Endothelial cell of umbilical vein (primary cell): ENCODE results near the gene LIX1. TPM values are rescaled to one million over a fixed set of nuclear protein-coding genes. Genes with fewer than 3 reads are reported as not detected.

Experiments used
- BruUV-seq: library from RNA; stranded (reverse); fragments of 400-500 nt; replicated peaks from 2 replicates; lab custom pipeline; 2021; lab: Mats Ljungman, UMichigan
- CTCF ChIA-PET: fragments of 300-600, 350-600 bp; sonication (Branson Sonifier 250); formaldehyde crosslinking; loops from one replicate; lab custom pipeline; 2021; ENCODE audit warnings: antibody characterized with exemption, inconsistent platforms; lab: Charles Lee
- POLR2A ChIA-PET: fragments of 300-600, 350-600 bp; sonication (Branson Sonifier 250); formaldehyde crosslinking; loops from one replicate; lab custom pipeline; 2021; ENCODE audit warnings: antibody characterized with exemption, inconsistent platforms; lab: Charles Lee
- DNase-seq: peaks from one replicate; pipeline ENCODE4 v3.0.0-alpha.2; 2011; ENCODE audit warnings: low read depth, low spot score
- FAIRE-seq: peaks from 2 replicates; lab custom pipeline; 2011; peaks lifted over from hg19 to GRCh38; lab: Jason Lieb, UNC
- H2AFZ ChIP-seq: 2 replicates; pipeline ENCODE4 v1.6.0; 2012; ENCODE audit warnings: low read depth, low read length, control low read depth, inconsistent platforms
- H3K27ac ChIP-seq: 2 replicates; pipeline ENCODE4 v1.5.1; 2011; ENCODE audit warnings: low read depth, mild to moderate bottlenecking, control low read depth, low read length, moderate library complexity; ENCODE audit not compliant: insufficient read depth
- H3K27me3 ChIP-seq, 2 experiments: 2 replicates each; pipeline versions ENCODE4 v1.6.0 to v1.6.1; 2011; ENCODE audit warnings: low read length in 2 of 2, mixed read lengths in 1 of 2; ENCODE audit not compliant: control insufficient read depth in 2 of 2, insufficient read depth in 2 of 2
- H3K36me3 ChIP-seq, 2 experiments: 2 replicates in 1 of 2; 3 replicates in 1 of 2; pipeline ENCODE4 v1.5.1; 2011; ENCODE audit warnings: low read length in 2 of 2, mild to moderate bottlenecking in 1 of 2, moderate library complexity in 1 of 2; ENCODE audit not compliant: control insufficient read depth in 2 of 2, insufficient read depth in 2 of 2; ENCODE audit errors: extremely low read depth in 1 of 2
- H3K4me1 ChIP-seq: 3 replicates; pipeline ENCODE4 v1.5.1; 2011; ENCODE audit warnings: mild to moderate bottlenecking, low read length; ENCODE audit not compliant: control insufficient read depth, insufficient read depth; ENCODE audit errors: extremely low read depth
- H3K4me2 ChIP-seq: 2 replicates; pipeline ENCODE4 v1.6.1; 2011; ENCODE audit warnings: low read length, control low read depth, mixed read lengths; ENCODE audit not compliant: insufficient read depth
- H3K4me3 ChIP-seq, 3 experiments: fragments of 200-600 bp in 1 of 3; sonication (generic), shearing (Covaris generic) in 1 of 3; replicated peaks in 1 of 3; 2 replicates each; pipeline ENCODE4 v1.5.1; 2011 to 2016; ENCODE audit warnings: control low read depth in 3 of 3, low read length in 3 of 3, mild to moderate bottlenecking in 2 of 3, inconsistent platforms in 1 of 3, low read depth in 1 of 3, moderate library complexity in 1 of 3; ENCODE audit not compliant: insufficient read depth in 1 of 3
- H3K79me2 ChIP-seq: 2 replicates; pipeline ENCODE4 v1.6.0; 2012; ENCODE audit warnings: low read length, inconsistent platforms; ENCODE audit not compliant: control insufficient read depth, insufficient read depth
- H3K9ac ChIP-seq: replicated peaks from 2 replicates; pipeline ENCODE3; 2011; ENCODE audit warnings: low read length, control low read depth; ENCODE audit not compliant: insufficient read depth; ENCODE audit errors: extremely low read depth
- H3K9me1 ChIP-seq: replicated peaks from 3 replicates; pipeline ENCODE4 v1.6.0; 2011; ENCODE audit warnings: mild to moderate bottlenecking, low read length; ENCODE audit not compliant: control insufficient read depth, insufficient read depth; ENCODE audit errors: extremely low read depth
- H3K9me3 ChIP-seq: replicated peaks from 2 replicates; pipeline ENCODE4 v1.5.1; 2012; ENCODE audit warnings: low read length, inconsistent platforms; ENCODE audit not compliant: control insufficient read depth, insufficient read depth
- H4K20me1 ChIP-seq: replicated peaks from 2 replicates; pipeline ENCODE3; 2011; ENCODE audit warnings: mild to moderate bottlenecking, low read length; ENCODE audit not compliant: control insufficient read depth, insufficient read depth; ENCODE audit errors: extremely low read depth
- EZH2 ChIP-seq: IDR thresholded peaks from 2 replicates; pipeline ENCODE4 v1.6.1; 2012; ENCODE audit warnings: borderline replicate concordance, low read depth, mild to moderate bottlenecking, moderate library complexity, low read length, inconsistent platforms; ENCODE audit not compliant: severe bottlenecking
- FOS ChIP-seq: IDR thresholded peaks from 2 replicates; pipeline ENCODE4 v1.6.1; 2011; ENCODE audit warnings: mild to moderate bottlenecking, low read length, moderate library complexity, borderline replicate concordance; ENCODE audit not compliant: insufficient read depth
- GATA2 ChIP-seq: IDR thresholded peaks from 2 replicates; pipeline ENCODE4 v1.7.0; 2011; ENCODE audit warnings: low read depth, mild to moderate bottlenecking, moderate library complexity, mixed read lengths, low read length; ENCODE audit not compliant: insufficient read length, insufficient read depth
- JUN ChIP-seq: IDR thresholded peaks from 2 replicates; pipeline ENCODE4 v1.6.1; 2011; ENCODE audit warnings: borderline replicate concordance, low read depth; ENCODE audit not compliant: insufficient read length, insufficient read depth
- MAX ChIP-seq: IDR thresholded peaks from 2 replicates; pipeline ENCODE4 v1.6.1; 2011; ENCODE audit not compliant: insufficient read depth, insufficient read length
- MYC ChIP-seq: IDR thresholded peaks from one replicate; pipeline ENCODE4 v1.6.1; 2011; ENCODE audit warnings: mild to moderate bottlenecking, low read depth, low read length
- POLR2A ChIP-seq: IDR thresholded peaks from 2 replicates; pipeline ENCODE4 v1.6.1; 2012; ENCODE audit warnings: low read depth, mild to moderate bottlenecking, control low read depth, low read length
- POLR2AphosphoS5 ChIP-seq: IDR thresholded peaks from 2 replicates; pipeline ENCODE4 v1.6.1; 2012; ENCODE audit warnings: low read depth, mild to moderate bottlenecking, control low read depth, low read length, moderate library complexity; ENCODE audit not compliant: insufficient read depth
- dilution Hi-C: fragments of 300-500 bp; cut with MboI; formaldehyde crosslinking; loops from one replicate; pipeline ENCODE4 v1.15.0; 2019; ENCODE audit warnings: low sequenced_read_pairs; ENCODE audit not compliant: extremely low pct_ligation_motif_present
- intact Hi-C: fragments of 100-400 bp; cut with micrococcal nuclease; formaldehyde crosslinking; loops from one replicate; pipeline ENCODE4 v1.10.0; 2022
- polyA plus RNA-seq, 4 experiments: library from polyadenylated mRNA; depleted of rRNA in 3 of 4; stranded (reverse) in 3 of 4; unstranded in 1 of 4; fragments of >200 nt; gene quantifications; 2 replicates each; pipeline versions ENCODE4 v1.2.1 to v1.2.3, GENCODE V29; 2011 to 2012; ENCODE audit warnings: missing spikeins in 1 of 4
- total RNA-seq: library from RNA; stranded (reverse); gene quantifications from 2 replicates; pipeline ENCODE4 v1.2.3, GENCODE V29; 2021
- TF ChIP-seq, protein P1 (sequence below), 2 donors: IDR thresholded peaks; 1 replicate in 1 of 2; 2 replicates in 1 of 2; pipeline ENCODE4 v1.5.1; 2011; ENCODE audit warnings: low read length in 2 of 2, mild to moderate bottlenecking in 2 of 2, moderate library complexity in 2 of 2, control low read depth in 1 of 2, inconsistent platforms in 1 of 2, low read depth in 1 of 2; ENCODE audit not compliant: insufficient read depth in 1 of 2; ENCODE audit errors: extremely low read depth in 1 of 2

The LIX1 gene
- total and polyA plus RNA-seq, 2 donors (not counting 3 experiments of a cell fraction or from before 2014, with no cell fraction given), result not detected

DNA sequence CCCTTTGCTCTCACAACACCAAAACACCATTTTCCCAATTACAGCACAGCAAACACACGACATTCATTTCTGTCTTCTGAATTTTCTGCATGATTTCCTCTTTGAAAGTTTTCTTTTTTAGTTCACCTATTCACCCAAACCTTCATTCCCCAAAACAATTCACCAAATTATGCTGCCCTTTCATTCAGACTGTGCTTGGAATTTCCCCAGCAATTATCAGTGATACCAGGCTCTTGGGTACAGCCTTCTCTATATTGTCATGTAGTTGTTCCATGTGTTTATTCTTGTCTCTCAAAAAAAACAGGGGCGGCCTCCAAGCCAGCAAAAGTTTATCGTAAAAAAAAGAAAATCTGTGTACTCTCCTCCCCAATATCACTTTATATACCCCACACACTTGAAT lies 9.0 kb upstream of the LIX1 start:
- Histone ChIP-seq H3K4me3 (no peak overlapping the region), H3K9ac (no peak overlapping the region), H3K9me3 (no peaks in the 10 kb centered on the region), H3K36me3 (no peaks in the 10 kb centered on the region), H3K79me2 (no peaks in the 10 kb centered on the region), H3K4me1 (no peaks in the 10 kb centered on the region), H3K27ac (no peak overlapping the region), H2AFZ (no peak overlapping the region), H3K9me1 (no peaks in the 10 kb centered on the region), H4K20me1 (no peaks in the 10 kb centered on the region), H3K4me2 (no peak overlapping the region), H3K27me3 (no peaks in the 10 kb centered on the region)
- TF ChIP-seq, protein P1, sequence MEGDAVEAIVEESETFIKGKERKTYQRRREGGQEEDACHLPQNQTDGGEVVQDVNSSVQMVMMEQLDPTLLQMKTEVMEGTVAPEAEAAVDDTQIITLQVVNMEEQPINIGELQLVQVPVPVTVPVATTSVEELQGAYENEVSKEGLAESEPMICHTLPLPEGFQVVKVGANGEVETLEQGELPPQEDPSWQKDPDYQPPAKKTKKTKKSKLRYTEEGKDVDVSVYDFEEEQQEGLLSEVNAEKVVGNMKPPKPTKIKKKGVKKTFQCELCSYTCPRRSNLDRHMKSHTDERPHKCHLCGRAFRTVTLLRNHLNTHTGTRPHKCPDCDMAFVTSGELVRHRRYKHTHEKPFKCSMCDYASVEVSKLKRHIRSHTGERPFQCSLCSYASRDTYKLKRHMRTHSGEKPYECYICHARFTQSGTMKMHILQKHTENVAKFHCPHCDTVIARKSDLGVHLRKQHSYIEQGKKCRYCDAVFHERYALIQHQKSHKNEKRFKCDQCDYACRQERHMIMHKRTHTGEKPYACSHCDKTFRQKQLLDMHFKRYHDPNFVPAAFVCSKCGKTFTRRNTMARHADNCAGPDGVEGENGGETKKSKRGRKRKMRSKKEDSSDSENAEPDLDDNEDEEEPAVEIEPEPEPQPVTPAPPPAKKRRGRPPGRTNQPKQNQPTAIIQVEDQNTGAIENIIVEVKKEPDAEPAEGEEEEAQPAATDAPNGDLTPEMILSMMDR (IDR thresholded peaks at IDR 0.05; ENCODE audit: extremely low read depth in 1 of 2, insufficient read depth in 1 of 2, low read depth in 1 of 2, low read length in 2 of 2), result no peak
- no peak for TF ChIP-seq MAX
- TF ChIP-seq FOS, result no peak
- TF ChIP-seq GATA2, result no peak
- no peak for TF ChIP-seq JUN
- TF ChIP-seq MYC, result no peak
- no peak for TF ChIP-seq EZH2
- TF ChIP-seq POLR2AphosphoS5, result no peak
- TF ChIP-seq POLR2A, result no peak
- no TSS peak for BruUV-seq
- ChIA-PET POLR2A (interaction anchor here (0.7 kb wide), 1 partner anchor 154 kb away, joined by 3 read pairs; no protein-coding TSS in a partner anchor), CTCF (interaction anchor here (1.7 to 2.1 kb wide), 2 partner anchors 9 to 10 kb away, joined by 4 to 9 read pairs; partner anchors contain the start of gene LIX1)
- dilution Hi-C loops, result no loop called here
- DNase-seq, result no peak
- intact Hi-C loops, result no loop called here
- FAIRE-seq, result no peak
